ENCODE measurements around the gene CELF2.

Gene CELF2

GRCh38 chr10:11225935-11226334 lies 208.3 kb downstream of the CELF2 start:
- H3K79me2 ChIP-seq (ENCODE audit: control insufficient read depth, insufficient read depth, low read length, unreplicated experiment) = no peaks in the 10 kb centered on the region
- H3K36me3 ChIP-seq (ENCODE audit: insufficient read depth, low read length) = no peaks in the 10 kb centered on the region
- H3K27me3 ChIP-seq (ENCODE audit: insufficient read depth, low read length) = no peaks in the 10 kb centered on the region
- no peak overlapping the region for H3K27ac ChIP-seq (ENCODE audit: low read depth, low read length)
- H3K4me3 ChIP-seq (ENCODE audit: low read depth, low read length) = no peak overlapping the region
- no peaks in the 10 kb centered on the region for H3K4me1 ChIP-seq (ENCODE audit: control insufficient read depth, insufficient read depth, low read length, unreplicated experiment)
- H2AFZ ChIP-seq (ENCODE audit: low read length, unreplicated experiment) = no peak overlapping the region

- Histone ChIP-seq H2AFZ (ENCODE audit: low read length, unreplicated experiment) (no peak overlapping the region), H3K4me3 (ENCODE audit: low read depth, low read length) (no peak overlapping the region), H3K36me3 (ENCODE audit: insufficient read depth, low read length) (no peaks in the 10 kb centered on the region), H3K79me2 (ENCODE audit: control insufficient read depth, insufficient read depth, low read length, unreplicated experiment) (no peaks in the 10 kb centered on the region), H3K27ac (ENCODE audit: low read depth, low read length) (no peak overlapping the region), H3K4me1 (ENCODE audit: control insufficient read depth, insufficient read depth, low read length, unreplicated experiment) (no peaks in the 10 kb centered on the region), H3K27me3 (ENCODE audit: insufficient read depth, low read length) (no peaks in the 10 kb centered on the region)
Measured at GRCh38 chr10:11227103-11227502, 209.4 kb downstream of the CELF2 start.

- Histone ChIP-seq H3K79me2 (ENCODE audit: control insufficient read depth, insufficient read depth, low read length, unreplicated experiment) (no peaks in the 10 kb centered on the region), H3K36me3 (ENCODE audit: insufficient read depth, low read length) (no peaks in the 10 kb centered on the region), H3K4me3 (ENCODE audit: low read depth, low read length) (no peak overlapping the region), H3K4me1 (ENCODE audit: control insufficient read depth, insufficient read depth, low read length, unreplicated experiment) (no peaks in the 10 kb centered on the region), H3K27ac (ENCODE audit: low read depth, low read length) (no peak overlapping the region), H2AFZ (ENCODE audit: low read length, unreplicated experiment) (no peak overlapping the region), H3K27me3 (ENCODE audit: insufficient read depth, low read length) (no peaks in the 10 kb centered on the region)
Measured at GRCh38 chr10:11229893-11230292, 212.2 kb downstream of the CELF2 start.

GRCh38 chr10:11230498-11231167 lies 213.0 kb downstream of the CELF2 start:
- Histone ChIP-seq H3K27me3 (ENCODE audit: insufficient read depth, low read length) (no peaks in the 10 kb centered on the region), H2AFZ (ENCODE audit: low read length, unreplicated experiment) (no peak overlapping the region), H3K4me3 (ENCODE audit: low read depth, low read length) (no peak overlapping the region), H3K79me2 (ENCODE audit: control insufficient read depth, insufficient read depth, low read length, unreplicated experiment) (no peaks in the 10 kb centered on the region), H3K36me3 (ENCODE audit: insufficient read depth, low read length) (no peaks in the 10 kb centered on the region), H3K27ac (ENCODE audit: low read depth, low read length) (no peak overlapping the region), H3K4me1 (ENCODE audit: control insufficient read depth, insufficient read depth, low read length, unreplicated experiment) (no peaks in the 10 kb centered on the region)

GRCh38 chr10:11231285-11231684 lies 213.6 kb downstream of the CELF2 start:
- Histone ChIP-seq H3K27me3 (ENCODE audit: insufficient read depth, low read length) (no peaks in the 10 kb centered on the region), H3K4me1 (ENCODE audit: control insufficient read depth, insufficient read depth, low read length, unreplicated experiment) (no peaks in the 10 kb centered on the region), H3K27ac (ENCODE audit: low read depth, low read length) (no peak overlapping the region), H2AFZ (ENCODE audit: low read length, unreplicated experiment) (no peak overlapping the region), H3K4me3 (ENCODE audit: low read depth, low read length) (no peak overlapping the region), H3K79me2 (ENCODE audit: control insufficient read depth, insufficient read depth, low read length, unreplicated experiment) (no peaks in the 10 kb centered on the region), H3K36me3 (ENCODE audit: insufficient read depth, low read length) (no peaks in the 10 kb centered on the region)

GRCh38 chr10:11232222-11232961 lies 214.7 kb downstream of the CELF2 start:
- Histone ChIP-seq H3K27ac (ENCODE audit: low read depth, low read length) (no peak overlapping the region), H3K4me1 (ENCODE audit: control insufficient read depth, insufficient read depth, low read length, unreplicated experiment) (no peaks in the 10 kb centered on the region), H3K4me3 (ENCODE audit: low read depth, low read length) (no peak overlapping the region), H2AFZ (ENCODE audit: low read length, unreplicated experiment) (no peak overlapping the region), H3K79me2 (ENCODE audit: control insufficient read depth, insufficient read depth, low read length, unreplicated experiment) (no peaks in the 10 kb centered on the region), H3K27me3 (ENCODE audit: insufficient read depth, low read length) (no peaks in the 10 kb centered on the region), H3K36me3 (ENCODE audit: insufficient read depth, low read length) (no peaks in the 10 kb centered on the region)

GRCh38 chr10:11234857-11235531 lies 217.3 kb downstream of the CELF2 start:
- H3K4me1 ChIP-seq (ENCODE audit: control insufficient read depth, insufficient read depth, low read length, unreplicated experiment) = no peaks in the 10 kb centered on the region
- no peaks in the 10 kb centered on the region for H3K27me3 ChIP-seq (ENCODE audit: insufficient read depth, low read length)
- H3K27ac ChIP-seq (ENCODE audit: low read depth, low read length) = no peak overlapping the region
- H3K4me3 ChIP-seq (ENCODE audit: low read depth, low read length) = no peak overlapping the region
- no peaks in the 10 kb centered on the region for H3K79me2 ChIP-seq (ENCODE audit: control insufficient read depth, insufficient read depth, low read length, unreplicated experiment)
- no peaks in the 10 kb centered on the region for H3K36me3 ChIP-seq (ENCODE audit: insufficient read depth, low read length)
- H2AFZ ChIP-seq (ENCODE audit: low read length, unreplicated experiment) = no peak overlapping the region

GRCh38 chr10:11235771-11236170 lies 218.1 kb downstream of the CELF2 start:
- no peak overlapping the region for H3K27ac ChIP-seq (ENCODE audit: low read depth, low read length)
- no peaks in the 10 kb centered on the region for H3K79me2 ChIP-seq (ENCODE audit: control insufficient read depth, insufficient read depth, low read length, unreplicated experiment)
- no peak overlapping the region for H2AFZ ChIP-seq (ENCODE audit: low read length, unreplicated experiment)
- H3K4me1 ChIP-seq (ENCODE audit: control insufficient read depth, insufficient read depth, low read length, unreplicated experiment) = no peaks in the 10 kb centered on the region
- H3K36me3 ChIP-seq (ENCODE audit: insufficient read depth, low read length) = no peaks in the 10 kb centered on the region
- H3K4me3 ChIP-seq (ENCODE audit: low read depth, low read length) = no peak overlapping the region
- H3K27me3 ChIP-seq (ENCODE audit: insufficient read depth, low read length) = no peaks in the 10 kb centered on the region

GRCh38 chr10:11236234-11236633 lies 218.6 kb downstream of the CELF2 start:
- no peak overlapping the region for H2AFZ ChIP-seq (ENCODE audit: low read length, unreplicated experiment)
- H3K4me3 ChIP-seq (ENCODE audit: low read depth, low read length) = no peak overlapping the region
- no peaks in the 10 kb centered on the region for H3K79me2 ChIP-seq (ENCODE audit: control insufficient read depth, insufficient read depth, low read length, unreplicated experiment)
- no peaks in the 10 kb centered on the region for H3K36me3 ChIP-seq (ENCODE audit: insufficient read depth, low read length)
- no peak overlapping the region for H3K27ac ChIP-seq (ENCODE audit: low read depth, low read length)
- no peaks in the 10 kb centered on the region for H3K4me1 ChIP-seq (ENCODE audit: control insufficient read depth, insufficient read depth, low read length, unreplicated experiment)
- no peaks in the 10 kb centered on the region for H3K27me3 ChIP-seq (ENCODE audit: insufficient read depth, low read length)

- Histone ChIP-seq H3K4me3 (ENCODE audit: low read depth, low read length) (no peak overlapping the region), H2AFZ (ENCODE audit: low read length, unreplicated experiment) (no peak overlapping the region), H3K79me2 (ENCODE audit: control insufficient read depth, insufficient read depth, low read length, unreplicated experiment) (no peaks in the 10 kb centered on the region), H3K27me3 (ENCODE audit: insufficient read depth, low read length) (no peaks in the 10 kb centered on the region), H3K4me1 (ENCODE audit: control insufficient read depth, insufficient read depth, low read length, unreplicated experiment) (peaks cover 6% of the 10 kb centered on the region), H3K27ac (ENCODE audit: low read depth, low read length) (no peak overlapping the region), H3K36me3 (ENCODE audit: insufficient read depth, low read length) (no peaks in the 10 kb centered on the region)
Measured at GRCh38 chr10:11237571-11237970, 219.9 kb downstream of the CELF2 start.

- Histone ChIP-seq H2AFZ (ENCODE audit: low read length, unreplicated experiment) (no peak overlapping the region), H3K27ac (ENCODE audit: low read depth, low read length) (no peak overlapping the region), H3K27me3 (ENCODE audit: insufficient read depth, low read length) (no peaks in the 10 kb centered on the region), H3K4me3 (ENCODE audit: low read depth, low read length) (no peak overlapping the region), H3K79me2 (ENCODE audit: control insufficient read depth, insufficient read depth, low read length, unreplicated experiment) (no peaks in the 10 kb centered on the region), H3K4me1 (ENCODE audit: control insufficient read depth, insufficient read depth, low read length, unreplicated experiment) (peaks cover 6% of the 10 kb centered on the region), H3K36me3 (ENCODE audit: insufficient read depth, low read length) (no peaks in the 10 kb centered on the region)
Measured at GRCh38 chr10:11238893-11239292, 221.2 kb downstream of the CELF2 start.

All from ACC112 (cell line).